ENCODE results near the gene GID8.

Gene GID8

GRCh38 chr20:62964700-62965099 lies 26.8 kb downstream of the GID8 start:
- Histone ChIP-seq H3K4me3 (replicated peaks; ENCODE audit: low read depth, low read length) (no peak overlapping the region), H3K27me3 (replicated peaks; ENCODE audit: control insufficient read depth, insufficient read depth, low read length) (no peaks in the 10 kb centered on the region), H3K36me3 (ENCODE audit: control insufficient read depth, insufficient read depth, low read length) (peaks cover 21% of the 10 kb centered on the region)
- TF ChIP-seq CTCF (IDR thresholded peaks at IDR 0.05; ENCODE audit: insufficient read depth, low read length, poor library complexity, severe bottlenecking): no peak
- no peak for DNase-seq (ENCODE audit: extremely low read depth, insufficient read length)

GRCh38 chr20:62965363-62965771 lies 27.4 kb downstream of the GID8 start:
- Histone ChIP-seq H3K4me3 (replicated peaks; ENCODE audit: low read depth, low read length) (no peak overlapping the region), H3K27me3 (replicated peaks; ENCODE audit: control insufficient read depth, insufficient read depth, low read length) (no peaks in the 10 kb centered on the region), H3K36me3 (ENCODE audit: control insufficient read depth, insufficient read depth, low read length) (peaks cover 17% of the 10 kb centered on the region)
- no peak for TF ChIP-seq CTCF (IDR thresholded peaks at IDR 0.05; ENCODE audit: insufficient read depth, low read length, poor library complexity, severe bottlenecking)
- DNase-seq (ENCODE audit: extremely low read depth, insufficient read length): no peak

GRCh38 chr20:62966212-62967148 lies 28.5 kb downstream of the GID8 start:
- H3K4me3 ChIP-seq (replicated peaks; ENCODE audit: low read depth, low read length): no peak overlapping the region
- H3K36me3 ChIP-seq (ENCODE audit: control insufficient read depth, insufficient read depth, low read length): peaks cover 17% of the 10 kb centered on the region
- no peak for TF ChIP-seq CTCF (IDR thresholded peaks at IDR 0.05; ENCODE audit: insufficient read depth, low read length, poor library complexity, severe bottlenecking)
- no peaks in the 10 kb centered on the region for H3K27me3 ChIP-seq (replicated peaks; ENCODE audit: control insufficient read depth, insufficient read depth, low read length)
- DNase-seq (ENCODE audit: extremely low read depth, insufficient read length): no peak

- peaks cover 17% of the 10 kb centered on the region for H3K36me3 ChIP-seq (ENCODE audit: control insufficient read depth, insufficient read depth, low read length)
- no peak for TF ChIP-seq CTCF (IDR thresholded peaks at IDR 0.05; ENCODE audit: insufficient read depth, low read length, poor library complexity, severe bottlenecking)
- no peak overlapping the region for H3K4me3 ChIP-seq (replicated peaks; ENCODE audit: low read depth, low read length)
- no peaks in the 10 kb centered on the region for H3K27me3 ChIP-seq (replicated peaks; ENCODE audit: control insufficient read depth, insufficient read depth, low read length)
- DNase-seq (ENCODE audit: extremely low read depth, insufficient read length): no peak
Measured at GRCh38 chr20:62967149-62967501, 29.2 kb downstream of the GID8 start.

- no peak overlapping the region for H3K4me3 ChIP-seq (replicated peaks; ENCODE audit: low read depth, low read length)
- no peak for TF ChIP-seq CTCF (IDR thresholded peaks at IDR 0.05; ENCODE audit: insufficient read depth, low read length, poor library complexity, severe bottlenecking)
- DNase-seq (ENCODE audit: extremely low read depth, insufficient read length): no peak
- peaks cover 15% of the 10 kb centered on the region for H3K36me3 ChIP-seq (ENCODE audit: control insufficient read depth, insufficient read depth, low read length)
- H3K27me3 ChIP-seq (replicated peaks; ENCODE audit: control insufficient read depth, insufficient read depth, low read length): no peaks in the 10 kb centered on the region
Measured at GRCh38 chr20:62967628-62968351, 29.8 kb downstream of the GID8 start.
